ENCODE measurements around the gene SAMSN1.

SAMSN1 gene

DNA sequence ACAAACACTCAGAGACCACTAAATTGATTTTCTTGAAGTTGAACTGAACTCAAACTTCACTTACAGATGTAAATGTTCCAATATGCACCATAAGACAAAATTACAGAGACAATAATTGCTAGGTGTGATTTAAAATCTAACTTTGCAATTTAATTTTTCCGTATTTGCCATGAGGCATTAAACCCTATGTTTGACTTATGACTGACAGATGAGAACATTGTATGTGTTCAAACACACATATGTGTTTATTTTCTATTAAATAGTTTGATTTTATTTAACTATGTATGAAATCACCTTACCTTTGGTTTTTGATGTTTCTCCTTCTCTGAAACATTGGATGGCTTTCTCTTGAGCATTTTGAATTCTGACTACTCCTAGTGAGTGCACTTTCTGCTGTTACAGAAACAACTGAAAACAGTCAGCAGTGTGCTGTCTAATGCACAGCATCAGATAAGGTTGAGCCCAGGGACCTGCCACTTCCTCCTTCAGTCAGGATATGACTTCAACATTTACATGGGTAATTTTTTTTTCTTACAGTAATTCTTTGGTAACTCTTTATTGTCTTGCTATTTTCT, at the start of gene SAMSN1:
Gene SAMSN1 (minus strand): TSS at position 410 of the 575 bp plus-strand sequence. CDS start 54 bp downstream, at position 356.
- FAIRE-seq: peak; percentile 24

DNA sequence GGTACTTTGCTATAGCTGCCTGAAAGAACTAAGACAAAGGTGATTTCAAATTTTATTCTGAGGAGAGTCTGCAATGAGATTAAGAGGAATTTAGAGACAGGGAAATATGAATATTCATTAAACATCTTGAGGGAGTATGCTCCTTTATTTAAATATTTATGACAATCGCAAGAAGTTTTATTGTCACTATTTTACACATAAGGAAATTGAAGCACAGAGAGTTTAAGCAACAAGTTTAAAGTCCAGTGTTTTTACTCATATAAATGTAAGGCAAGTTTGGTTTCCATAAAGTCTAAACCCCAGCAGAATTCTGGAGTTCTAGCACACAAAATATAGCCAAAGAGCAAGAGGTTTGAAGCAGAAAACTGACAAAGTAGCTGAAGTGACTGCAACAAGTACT, 49.3 kb upstream of the SAMSN1 start:
- FAIRE-seq: no peak

DNA sequence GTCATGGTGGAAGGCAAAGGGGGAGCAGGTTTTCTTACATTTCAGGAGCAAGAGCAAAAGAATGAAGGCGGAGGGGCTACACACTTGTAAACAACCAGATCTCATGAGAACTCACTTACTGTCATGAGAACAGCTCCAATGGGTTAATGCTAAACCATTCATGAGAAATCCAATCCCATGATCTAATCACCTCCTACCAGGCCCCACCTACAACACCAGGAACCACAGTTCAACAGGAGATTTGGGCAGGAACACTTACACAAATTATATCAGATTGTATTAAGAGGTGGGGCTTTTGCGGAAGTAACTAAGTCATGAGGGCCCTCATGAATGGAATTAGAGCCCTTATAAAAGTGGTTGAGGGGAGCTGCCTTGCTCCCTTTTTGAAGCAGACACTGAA, 48.9 kb upstream of the SAMSN1 start:
- no peak for FAIRE-seq

DNA sequence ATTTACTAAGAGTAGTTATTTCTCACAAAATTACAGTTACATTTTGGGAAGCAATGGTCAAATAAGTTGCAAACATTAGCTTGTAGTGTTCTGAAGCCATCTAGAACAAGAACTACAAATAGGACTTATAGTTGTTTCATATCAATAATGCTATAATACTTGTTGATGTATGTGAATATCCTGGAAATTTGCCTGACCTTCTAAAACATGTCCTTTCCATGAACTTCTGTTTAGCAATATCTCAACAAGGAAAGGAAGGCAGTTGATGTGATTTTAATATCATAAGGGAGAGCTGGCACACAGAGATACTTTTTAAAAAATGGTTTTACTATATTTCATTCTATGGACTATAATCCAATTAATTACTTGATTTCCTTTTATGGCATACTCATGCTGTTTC, 47.1 kb upstream of the SAMSN1 start:
- FAIRE-seq: no peak

DNA sequence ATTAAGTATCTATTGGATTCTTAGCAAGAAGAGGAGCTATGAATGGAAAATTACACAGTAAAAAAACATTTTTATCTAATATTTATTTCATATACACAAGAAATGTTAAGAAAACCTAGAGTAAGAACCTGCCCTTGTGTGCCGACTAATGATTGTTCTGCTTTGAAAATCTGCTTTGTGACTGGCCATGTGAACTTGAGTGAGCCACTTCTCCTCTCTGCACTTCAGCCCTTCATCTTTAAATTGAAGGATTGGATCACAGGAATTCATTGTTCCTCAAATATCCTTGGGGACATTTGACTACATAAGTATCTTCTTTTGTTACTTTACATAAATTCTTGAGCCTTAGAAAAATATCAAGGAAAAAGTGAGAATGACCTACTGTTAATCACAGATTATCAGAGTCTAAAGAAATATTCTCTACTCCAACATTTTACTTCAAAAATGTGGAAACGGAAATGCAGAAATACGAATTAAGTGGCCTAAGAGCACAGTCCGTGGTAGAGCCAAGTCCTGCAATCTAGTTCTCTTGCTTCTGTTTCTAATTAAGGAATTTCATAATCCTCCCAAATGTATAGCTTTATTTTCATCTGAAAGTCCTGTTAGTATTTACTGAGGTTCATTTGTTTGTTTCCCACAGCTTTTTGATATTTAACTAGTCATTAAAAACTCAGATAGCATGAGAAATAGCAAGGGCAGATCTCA, 46.3 kb upstream of the SAMSN1 start:
- FAIRE-seq: no peak

DNA sequence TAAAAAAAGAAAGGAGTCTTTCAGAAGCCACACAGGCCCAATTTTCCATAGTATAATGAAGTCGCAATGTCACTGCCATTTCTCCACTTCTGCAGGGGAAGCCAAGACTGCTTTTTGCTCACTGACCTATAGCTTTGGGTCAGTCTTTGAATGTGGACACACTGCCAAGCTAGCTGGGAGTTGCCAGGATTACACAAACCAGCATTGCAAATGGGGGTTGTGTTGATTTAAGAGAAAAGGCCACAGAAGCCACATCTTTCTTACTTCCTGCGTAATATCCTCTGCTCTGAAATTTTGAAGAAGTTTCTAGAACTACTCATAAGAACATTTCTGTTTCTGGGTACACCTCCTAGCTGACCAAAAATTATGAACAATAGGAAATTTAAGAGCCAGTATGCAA, 45.8 kb upstream of the SAMSN1 start:
- FAIRE-seq: no peak

DNA sequence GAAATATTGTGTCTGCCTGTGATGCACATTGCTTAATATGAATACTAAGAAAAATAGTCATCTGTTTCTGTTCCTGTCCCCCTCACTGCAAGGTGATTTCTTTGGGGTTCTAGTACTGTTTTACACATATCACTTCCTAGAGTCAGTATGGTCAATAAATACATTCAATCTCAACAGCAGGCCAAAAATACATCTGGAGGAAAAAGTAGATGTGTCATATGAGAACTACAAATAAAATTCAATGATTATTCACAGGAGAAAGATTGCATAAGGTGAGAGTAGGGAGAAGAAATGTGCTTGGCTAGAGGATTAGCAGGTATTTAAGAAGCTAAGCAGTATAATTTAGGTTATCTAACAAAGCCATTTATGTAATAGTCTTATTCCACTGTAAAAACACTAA, 45.3 kb upstream of the SAMSN1 start:
- no peak for FAIRE-seq

DNA sequence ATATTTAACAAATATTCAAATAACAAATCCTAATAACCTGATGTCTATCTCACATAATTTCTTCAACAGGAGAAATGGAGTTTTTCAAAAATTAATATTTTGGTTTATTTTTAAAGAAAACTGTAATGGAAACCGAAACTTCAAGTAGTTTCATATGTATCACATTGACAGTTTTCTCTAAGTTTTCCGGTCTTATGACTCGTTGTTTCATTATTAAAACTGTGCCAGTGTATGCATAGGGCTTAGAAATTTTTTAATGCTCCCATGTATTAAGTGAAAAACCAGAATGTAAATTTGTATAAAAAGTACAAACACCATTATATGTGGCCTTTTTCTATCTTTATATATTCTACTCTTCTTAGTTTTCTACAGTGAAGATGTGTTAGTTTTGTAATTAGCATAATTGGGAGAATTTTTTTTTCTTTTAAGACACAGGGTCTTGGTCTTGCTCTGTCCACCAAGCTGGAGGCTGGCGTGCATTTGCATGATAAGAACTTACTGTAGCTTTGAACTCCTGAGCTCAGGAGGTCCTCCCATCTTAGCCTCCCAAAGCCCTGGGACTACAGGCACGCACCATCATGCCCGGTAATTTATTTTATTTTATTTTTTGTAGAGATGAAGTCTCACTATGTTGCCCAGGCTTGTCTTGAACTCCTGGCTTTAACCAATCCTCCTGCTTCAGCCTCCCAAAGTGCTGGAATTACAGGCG, 43.9 kb upstream of the SAMSN1 start:
- no peak for FAIRE-seq

DNA sequence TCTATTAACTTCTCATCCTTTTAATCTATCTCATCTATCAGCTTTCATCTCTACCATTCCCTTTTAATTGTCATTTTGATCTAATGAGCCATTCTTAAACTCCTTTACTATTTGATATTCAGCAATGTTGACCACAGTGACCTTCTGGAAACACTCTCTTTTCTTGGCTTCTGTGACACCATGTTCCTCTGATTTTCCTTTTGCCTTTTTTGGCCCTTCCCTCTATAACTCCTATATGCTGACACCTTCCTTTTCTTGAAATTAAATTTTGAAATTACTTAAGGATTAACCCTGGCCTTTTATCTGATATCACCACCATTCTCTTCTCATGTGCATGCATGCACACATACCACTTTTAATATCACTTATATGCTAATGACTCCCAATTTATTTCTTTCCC, 41.2 kb upstream of the SAMSN1 start:
- FAIRE-seq: no peak

DNA sequence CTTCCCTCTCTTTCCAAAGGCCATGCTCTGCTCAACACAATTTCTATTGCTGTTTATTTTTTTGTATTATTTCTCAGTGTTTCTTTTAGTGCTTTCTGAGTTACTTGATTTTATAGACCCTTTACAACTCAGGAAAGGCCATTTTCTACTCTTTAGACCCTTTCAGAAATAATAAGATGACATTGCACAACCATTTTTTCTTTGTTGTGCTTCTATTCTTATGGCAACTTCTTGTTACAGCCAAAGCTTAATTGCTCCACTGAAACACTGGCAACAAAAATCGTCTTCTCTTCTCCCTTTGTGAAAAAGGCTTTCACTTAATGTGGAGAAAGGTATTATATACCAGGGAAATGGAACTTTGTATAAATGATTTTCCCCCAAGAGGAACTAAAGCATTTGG, 39.0 kb upstream of the SAMSN1 start:
- no peak for FAIRE-seq

DNA sequence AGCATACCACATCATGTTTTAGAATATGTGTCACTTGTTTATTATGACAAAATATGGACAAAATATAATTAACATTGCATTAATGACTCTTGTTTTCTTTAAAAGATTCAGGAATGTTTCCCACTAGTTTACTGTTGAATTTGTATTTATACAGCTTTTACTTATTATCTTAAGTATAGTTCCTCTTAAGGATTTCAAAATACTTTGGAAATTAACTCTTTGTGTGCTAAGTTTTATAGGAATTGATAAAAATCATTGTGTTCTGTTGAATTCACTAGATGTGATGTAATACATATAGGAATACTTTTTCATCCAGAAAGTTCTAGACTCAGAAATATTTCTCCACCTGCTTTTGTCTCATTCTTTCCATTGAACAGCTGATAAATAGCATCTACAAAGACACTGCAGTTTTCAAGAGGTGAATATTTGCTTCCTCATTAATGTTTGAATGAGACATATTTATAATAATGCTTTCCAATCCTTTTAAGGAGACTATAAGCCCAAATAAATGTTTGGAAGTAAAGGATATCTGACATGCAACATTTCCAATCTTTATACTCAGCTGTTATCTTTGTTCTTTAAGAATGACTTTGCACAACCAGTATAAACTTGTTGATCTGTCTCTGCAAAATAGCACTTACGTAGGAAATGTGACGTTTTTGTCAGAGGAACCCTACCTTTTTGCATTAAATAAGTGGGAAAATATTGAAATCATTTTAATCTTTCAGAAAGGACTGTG, 38.4 kb upstream of the SAMSN1 start:
- no peak for FAIRE-seq

DNA sequence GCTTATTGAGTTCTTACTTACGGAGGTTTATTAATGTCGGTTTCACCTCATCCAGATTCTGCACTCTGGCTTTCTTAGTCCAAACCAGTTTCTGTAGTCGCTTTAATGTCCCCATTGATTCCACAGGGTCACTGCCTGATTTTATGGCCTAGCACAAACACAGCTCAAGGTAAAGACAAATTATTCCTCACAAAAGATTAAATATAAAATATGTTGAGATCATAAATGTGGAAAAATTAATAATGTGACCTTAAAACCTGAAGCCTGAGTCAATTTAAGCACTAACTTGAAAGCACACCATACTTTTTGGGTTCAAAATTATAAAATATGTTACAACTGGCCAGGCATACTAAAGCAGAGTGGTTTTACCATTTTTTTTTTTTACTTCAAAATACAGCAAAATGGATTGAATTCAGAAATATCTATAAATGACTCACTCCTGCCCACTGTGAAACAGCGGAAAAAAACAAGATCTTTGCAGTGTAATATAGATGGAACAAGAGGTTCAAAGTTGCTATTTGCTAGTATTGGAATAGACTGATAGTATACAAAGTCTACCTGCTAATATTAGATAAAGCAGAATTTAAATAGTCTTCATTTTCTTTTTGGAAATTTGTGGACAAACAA, 37.6 kb upstream of the SAMSN1 start:
- FAIRE-seq: no peak

DNA sequence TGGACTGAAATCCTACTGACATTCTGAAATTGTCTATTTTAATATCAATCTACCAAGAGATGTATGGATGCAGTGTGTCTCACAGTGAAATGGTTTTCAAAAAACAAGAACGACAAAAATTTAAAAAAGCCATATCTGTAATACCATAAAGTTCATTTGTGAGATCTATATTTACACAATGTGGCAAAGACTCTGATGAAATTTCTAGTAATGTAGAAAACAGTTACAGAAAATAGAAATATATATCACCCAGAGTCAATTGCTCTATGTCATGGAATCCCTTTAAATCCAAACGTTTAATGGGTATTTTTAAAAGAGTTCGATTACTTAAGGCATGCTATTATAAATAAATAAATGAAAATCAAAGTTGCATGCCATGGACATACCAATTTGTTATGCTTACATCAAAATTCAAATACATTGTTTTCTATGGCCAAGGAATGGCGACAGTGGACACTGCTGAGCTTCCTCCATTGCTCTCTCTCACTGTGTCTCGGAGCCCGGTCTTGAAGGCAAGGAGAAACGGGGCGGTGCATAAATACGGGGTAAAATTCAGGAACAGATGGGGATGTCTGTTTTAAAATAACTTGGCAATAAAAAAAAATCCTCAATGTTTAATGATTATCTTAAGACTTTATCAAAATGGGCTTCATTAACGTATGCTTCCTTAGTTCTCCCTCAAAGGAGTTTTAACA, 37.0 kb upstream of the SAMSN1 start:
- no peak for FAIRE-seq

DNA sequence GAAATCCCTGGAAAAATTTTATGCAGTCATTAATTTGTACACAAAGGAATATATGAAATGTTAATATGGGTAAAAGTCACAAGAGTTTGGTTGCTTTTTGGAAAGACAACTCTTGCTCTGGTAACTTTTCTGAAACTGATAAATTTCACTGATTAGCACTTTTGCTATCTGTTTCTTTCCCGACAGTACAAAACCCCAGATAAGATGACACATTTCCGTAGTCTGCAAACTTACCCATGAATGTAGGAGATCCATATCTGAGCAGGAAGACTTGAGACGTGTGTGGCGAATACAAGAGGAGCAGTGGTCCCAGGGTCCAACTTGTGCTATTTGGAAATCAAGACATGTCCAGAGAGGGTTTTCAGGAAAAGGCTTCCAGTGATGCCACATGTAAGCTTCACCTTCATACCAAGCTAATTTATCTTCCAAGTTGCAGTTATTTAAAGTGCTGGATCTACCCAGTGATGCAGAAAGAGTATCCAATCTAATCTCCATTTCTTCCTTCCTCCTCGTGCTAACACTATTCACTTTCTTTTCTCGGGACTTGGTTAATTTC, 35.9 kb upstream of the SAMSN1 start:
- no peak for FAIRE-seq

DNA sequence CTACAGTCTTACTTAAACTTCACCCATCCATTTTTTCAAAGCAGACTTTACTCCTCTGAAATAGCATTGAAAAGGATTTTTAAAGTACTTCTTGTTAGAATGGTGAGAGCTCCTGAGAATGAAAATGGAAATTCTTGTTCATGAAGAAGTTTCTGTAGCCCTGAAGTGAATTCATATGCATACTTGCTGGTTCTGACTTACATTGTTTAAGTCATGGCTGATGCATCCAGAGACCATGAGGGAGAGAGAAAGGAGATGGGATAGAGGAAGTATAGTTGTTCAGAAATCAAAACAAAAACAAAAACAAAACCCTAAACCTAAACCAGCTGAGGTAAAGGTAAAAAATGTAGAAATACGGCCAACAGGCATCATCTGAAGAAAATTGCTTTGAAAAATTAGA, 27.1 kb upstream of the SAMSN1 start:
- no peak for FAIRE-seq

DNA sequence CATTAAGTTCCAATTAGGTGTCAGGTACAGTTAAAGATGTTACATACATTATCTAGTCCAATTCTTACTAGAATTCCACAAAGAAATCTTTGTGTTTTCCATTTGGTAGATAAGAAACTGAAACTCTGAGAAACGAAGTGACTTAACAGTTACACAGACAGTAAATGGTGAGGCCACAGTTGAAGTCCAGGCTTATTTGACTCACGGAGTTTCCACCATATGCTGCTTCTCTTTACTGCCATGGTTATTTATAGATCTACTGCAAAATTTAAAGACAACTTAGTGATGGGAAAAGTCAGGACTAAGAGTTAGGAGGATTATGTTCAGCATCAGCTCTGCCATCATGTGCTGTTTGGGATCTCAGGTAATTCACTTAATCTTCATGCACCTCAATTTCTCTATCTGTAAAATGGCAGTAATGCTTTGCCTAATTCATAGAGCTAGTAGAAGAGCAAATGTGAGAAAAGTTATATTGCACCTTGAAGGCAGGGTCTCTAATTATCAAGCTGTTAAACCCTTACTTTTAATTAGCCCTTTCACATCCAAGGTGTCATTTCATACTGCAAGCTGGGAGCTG, 26.2 kb upstream of the SAMSN1 start:
- no peak for FAIRE-seq

DNA sequence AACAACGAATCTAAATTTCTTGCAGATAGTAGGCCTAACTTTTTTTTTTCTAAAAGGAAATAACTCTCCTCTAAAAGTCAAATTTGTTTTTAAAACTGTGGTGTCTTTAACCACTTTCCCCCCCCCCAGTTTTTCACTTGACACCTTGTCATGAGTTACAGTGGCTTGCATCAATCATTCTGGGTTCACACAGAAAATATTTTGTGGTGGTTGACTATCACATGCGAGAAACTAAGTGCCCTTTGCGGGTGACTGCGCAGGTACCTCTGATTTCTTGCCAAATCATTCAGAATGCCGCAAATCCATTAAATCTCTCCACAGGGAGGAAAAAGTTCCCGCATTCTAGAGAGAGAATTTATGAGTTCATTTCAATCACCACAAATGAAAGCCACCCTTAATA, 23.8 kb upstream of the SAMSN1 start:
- no peak for FAIRE-seq

DNA sequence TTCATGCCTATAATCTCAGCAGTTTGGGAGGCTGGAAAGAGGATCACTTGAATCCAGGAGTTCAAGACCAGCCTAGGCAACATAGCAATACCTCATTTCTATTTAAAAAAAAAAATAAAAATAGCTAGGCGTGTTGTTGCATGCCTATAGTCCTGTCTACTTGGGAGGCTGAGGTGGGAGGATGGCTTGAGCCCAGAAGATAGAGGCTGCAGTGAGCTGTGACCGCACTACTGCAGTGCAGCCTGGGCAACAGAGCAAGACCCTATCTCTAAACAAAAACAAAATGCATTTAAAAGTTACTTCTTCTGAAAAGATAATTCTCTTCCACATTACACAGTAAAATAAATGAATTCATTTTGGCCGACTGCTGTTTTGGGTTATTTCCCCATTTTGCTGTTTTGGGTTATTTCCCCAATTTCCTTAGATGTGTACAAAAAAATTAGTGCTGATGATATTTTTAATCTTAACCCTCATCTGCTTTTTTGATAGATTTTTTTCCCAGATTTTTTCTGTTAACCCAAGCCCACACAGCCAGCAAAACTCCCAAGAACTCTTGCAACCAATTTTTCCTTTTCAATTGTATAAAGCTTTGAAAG, 23.0 kb upstream of the SAMSN1 start:
- FAIRE-seq: no peak

DNA sequence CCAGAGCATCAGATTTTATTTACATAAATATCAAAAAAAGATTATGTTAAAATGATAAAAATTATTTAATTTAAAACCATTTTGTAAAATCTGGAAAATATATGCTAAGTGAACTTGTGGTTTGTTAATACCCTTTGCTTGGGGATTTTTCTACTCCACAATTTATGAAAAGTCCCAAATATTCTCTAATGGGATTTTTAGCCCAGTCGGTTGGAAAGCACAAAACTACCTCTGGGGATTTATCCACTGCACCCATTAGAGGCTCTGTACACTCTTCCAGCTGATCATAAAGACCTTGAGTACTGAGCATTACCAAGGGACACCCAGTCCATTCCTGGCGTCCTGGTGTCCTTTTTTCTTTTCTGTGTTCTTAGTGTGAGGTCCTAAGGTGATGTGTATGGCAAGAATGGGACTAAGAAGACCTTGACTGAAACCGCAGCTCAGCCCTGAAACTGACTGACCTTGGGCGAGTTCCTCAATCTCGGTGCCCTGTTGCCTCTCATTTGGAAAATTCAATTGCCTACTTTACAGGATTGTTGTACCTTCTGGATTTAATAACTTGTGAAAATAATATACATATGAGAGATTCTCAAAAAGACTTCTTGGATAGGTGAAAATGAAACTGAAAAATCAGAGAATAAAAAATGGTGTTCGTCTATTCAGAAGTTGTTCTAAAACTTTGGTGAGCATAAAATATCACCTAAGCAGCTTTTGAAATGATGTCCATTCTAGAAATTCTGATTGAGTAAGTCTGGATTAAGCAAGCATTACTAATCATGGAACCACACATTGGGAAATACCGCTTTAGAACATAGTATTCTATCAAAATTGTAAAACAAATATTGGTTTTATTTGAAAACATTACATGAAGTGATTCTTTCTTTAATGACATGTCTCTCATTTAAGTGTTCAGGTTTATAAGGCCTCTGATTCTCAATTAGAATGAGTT, 21.5 kb upstream of the SAMSN1 start:
- no peak for FAIRE-seq

DNA sequence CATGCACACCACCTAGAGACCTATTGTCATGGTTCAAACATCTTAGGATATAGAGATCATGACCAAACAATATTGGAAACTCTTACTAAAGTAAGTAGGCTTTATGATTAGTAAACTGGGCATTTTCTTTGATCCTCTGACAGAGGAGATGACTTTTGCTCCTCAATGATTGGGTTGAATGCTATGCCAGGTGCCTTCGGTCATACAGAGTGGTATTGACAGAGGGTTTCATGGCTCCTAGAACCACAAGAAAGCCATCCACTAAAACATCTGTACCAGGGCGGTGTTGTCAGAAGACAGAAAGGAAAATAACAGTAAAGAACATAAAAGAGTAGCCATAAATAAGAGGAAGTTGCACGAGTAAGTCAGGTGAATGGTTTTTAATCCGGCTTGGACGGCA, 20.8 kb upstream of the SAMSN1 start:
- no peak for FAIRE-seq

All from islet of Langerhans (tissue), 1 donor.